CD4-positive, alpha-beta T cell treated with Interleukin-6 at 100 ng/mL for 8 hours (primary cell): ENCODE measurements around the gene ATPAF1.

Source experiments
- DNase-seq: peaks from one replicate; pipeline ENCODE4 v3.0.0-alpha.2; 2020; ENCODE audit warnings: mixed read lengths, low spot score

ATPAF1 gene

DNA sequence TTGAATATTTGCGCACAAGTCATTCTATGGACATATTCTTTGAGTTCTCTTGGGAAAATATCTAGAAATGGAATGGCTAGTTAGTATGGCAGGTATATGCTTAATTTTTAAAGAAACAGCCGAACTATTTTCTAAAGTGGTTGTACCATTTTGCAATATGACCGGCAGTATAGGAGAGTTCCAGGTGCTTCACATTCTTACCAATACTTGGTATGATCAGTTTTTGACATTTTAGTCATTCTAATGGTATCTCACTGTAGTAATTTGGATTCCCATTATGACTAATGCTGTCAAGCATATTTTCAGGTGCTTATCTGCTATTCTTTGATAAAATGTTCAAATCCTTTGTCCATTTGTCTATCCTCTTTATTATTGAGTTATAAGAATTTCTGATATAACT, 20.6 kb downstream of the ATPAF1 start:
- DNase-seq = no peak

DNA sequence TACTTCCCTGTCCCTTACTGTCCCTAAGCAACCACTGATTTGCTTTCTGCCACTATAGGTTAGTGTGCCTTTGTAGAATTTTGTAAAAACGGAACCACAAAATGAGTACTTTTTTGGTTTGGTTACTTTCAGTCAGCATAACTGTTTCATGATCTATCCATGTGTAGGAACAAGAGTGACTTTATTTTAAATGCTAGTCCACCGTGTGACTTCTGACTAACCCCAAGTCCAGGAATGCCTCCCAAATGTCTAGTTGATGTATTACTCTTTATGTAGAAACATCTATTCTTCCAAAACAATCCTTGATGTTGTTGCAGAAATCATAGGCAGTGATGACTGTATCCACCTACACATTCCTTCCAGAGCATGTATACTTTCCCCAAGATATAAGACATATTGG, 21.3 kb downstream of the ATPAF1 start:
- no peak for DNase-seq

DNA sequence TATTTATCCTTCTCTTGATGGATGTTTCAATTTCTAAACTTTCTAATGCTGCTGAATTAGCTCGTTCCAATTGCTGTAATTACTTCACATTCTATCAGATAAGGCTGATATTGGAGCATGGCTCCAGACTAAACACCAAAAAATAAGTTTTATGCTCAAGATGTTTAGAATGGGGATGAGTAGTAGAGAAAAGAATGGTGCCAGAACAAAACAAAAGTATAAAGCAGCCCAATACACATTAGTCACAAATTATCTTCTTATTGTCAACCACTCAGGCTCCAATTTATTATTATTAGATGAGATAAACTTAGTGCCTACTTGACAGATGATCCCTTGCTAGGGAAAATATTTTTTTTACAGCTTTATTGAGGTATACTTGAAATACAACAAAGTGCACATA, 21.8 kb downstream of the ATPAF1 start:
- DNase-seq = no peak

DNA sequence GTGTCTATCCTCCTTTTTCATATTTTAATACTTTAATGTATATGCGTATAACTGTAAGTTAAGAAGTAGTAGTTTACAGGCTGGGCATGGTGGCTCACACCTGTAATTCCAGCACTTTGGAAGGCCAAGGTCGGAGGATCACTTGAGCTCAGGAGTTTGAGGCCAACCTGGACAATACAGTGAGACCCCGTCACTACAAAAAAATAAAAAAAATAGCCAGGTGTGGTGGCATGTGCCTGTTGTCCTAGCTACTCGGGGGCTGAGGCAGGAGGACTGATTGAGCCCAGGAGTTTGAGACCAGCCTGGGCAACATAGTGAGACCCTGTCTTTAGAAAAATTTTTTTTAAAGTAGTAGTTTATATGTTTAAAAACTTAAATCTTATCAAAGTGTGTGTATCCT, 22.3 kb downstream of the ATPAF1 start:
- no peak for DNase-seq

DNA sequence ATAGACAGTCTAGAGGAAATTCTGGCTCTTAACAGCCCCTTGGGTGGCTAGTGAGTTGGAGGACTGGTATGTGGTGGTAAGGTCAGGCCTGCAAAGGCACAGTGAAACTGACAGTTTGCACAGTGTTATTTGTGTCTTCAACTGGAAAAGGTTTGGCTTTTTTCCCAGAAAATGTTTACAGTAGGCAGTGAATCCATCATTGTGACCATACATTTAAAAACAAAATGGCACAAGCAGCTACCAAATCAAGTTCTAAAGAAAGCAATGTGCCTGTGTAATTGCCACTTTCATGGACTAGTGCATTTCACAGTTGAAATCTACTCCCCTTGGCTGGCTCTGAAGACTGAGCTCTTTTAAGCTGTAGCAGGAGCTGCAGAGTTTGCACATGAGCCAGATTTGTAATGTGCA, 24.8 kb downstream of the ATPAF1 start:
- no peak for DNase-seq

DNA sequence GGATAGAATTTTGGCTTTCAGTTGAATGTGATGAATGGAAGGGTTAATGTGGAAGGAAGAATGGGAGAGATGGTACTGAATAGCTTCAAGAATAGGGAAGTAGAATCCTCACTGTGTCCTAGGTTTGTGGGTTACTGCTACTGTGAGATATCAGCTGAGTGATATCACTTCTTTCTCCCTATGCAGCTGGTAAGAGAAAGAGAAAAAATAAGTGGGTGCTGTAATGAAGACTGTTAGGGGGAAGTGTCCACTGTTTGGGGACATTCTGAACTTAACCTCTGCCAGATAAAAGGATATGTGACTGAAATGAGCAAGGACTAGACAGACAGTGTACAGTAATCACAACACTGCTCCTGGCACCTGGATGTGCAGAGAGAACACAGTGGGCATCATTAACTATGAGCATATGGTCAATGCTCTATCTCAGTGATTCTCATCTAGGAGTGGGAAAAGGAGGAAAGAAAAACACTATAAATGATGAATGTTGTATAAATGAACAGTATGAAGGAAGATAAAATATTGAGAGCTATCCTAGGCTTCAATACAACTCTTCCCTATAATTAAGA, 26.0 kb downstream of the ATPAF1 start:
- no peak for DNase-seq

DNA sequence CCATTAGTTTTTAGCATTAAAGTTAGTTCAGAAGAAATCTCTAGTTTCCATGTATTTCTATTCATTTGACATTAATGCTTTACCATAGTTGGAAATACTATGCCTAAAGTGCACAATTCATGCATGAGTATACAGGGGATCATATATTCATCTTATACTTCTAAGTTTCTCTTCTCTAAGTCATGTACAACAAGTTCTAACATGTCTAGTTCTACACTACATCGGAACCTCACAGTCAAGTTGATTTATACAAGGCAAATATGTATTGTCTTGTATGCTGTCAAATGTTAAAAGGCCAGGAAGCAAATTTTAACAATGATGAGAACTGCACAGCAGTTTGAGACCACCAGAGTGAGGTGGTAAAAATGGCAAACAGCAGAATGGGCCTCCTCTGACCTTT, 28.6 kb downstream of the ATPAF1 start:
- no peak for DNase-seq

DNA sequence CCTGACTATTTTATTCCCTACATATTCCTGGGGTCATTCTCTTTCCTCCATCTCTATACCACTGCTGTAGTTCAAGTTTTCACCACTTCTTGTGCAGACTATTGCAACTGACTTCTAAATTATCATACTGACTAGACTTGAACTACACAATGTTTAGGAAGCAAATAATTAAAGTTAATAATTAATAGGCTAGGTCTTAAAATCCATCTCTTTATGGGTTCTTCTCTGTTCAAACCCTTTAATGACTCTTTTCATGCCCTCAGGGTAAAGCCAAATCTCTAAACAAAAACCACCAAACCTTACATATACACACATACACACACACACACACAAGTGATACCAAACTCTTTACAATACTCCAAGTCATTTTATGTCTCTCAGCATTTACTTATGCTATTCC, 29.2 kb downstream of the ATPAF1 start:
- DNase-seq = no peak

DNA sequence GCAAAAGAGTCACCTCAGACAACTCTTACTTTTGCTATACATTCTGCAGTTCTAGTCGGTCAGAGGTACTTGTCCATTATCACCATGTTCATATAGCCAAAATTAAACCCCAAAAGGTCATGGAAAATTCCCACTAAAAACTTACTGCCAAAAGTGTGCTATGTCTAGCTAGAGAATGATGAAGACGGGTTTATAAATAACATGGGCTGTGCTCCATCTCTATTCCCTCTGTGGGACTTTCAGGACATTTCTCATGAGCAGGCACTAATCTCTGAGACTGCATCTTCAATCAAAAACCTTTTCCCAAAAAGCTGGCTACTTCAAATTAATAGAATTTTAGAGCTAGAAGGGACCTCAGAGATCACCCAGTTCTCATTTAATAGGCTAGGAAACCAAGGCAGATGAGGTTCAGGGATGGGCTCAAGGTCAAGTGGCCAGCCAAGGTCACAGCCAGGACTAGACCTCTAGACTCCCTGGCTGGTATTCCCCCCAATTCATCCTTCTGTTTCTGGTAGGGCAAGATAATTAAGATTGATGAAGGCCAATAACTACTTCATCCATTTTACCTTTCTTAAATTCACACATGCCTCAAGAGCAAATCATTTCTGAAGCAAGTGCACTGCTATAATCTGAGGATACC, 30.6 kb downstream of the ATPAF1 start:
- no peak for DNase-seq

DNA sequence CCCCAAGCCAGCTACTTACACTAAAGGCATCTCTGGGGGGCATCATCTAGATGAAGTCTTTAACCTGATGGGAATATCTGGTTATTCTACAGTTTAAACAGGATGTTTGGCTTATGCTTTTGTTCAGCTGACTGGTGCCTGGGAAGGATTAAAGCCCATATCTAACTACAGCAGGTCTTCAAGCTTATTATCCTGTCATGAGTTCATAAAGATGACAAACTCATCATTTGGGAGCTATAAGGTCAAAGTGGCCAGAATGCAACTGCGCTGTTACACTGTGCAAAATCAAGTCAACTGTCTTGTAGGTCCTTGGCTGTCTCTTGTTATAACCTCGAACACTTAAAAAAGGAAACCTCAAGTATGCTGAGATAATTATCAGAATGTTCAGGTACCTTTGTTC, 33.0 kb downstream of the ATPAF1 start:
- no peak for DNase-seq

DNA sequence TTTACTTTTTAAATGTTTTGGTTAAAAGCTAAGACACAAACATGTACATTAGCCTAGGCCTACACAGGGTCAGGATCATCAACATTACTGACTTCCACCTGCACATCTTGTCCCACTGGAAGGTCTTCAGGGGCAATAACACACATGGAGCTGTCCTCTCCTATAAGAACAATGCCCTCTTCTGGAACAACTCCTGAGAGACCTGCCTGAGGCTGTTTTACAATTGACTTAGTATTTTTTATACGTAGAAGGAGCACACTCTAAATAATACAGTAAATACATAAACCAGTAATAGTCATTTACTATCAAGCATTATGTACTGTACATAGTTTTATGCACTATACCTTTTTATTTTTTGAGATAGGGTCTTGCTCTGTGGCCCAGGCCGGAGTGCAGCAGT, 37.4 kb downstream of the ATPAF1 start:
- DNase-seq = no peak

DNA sequence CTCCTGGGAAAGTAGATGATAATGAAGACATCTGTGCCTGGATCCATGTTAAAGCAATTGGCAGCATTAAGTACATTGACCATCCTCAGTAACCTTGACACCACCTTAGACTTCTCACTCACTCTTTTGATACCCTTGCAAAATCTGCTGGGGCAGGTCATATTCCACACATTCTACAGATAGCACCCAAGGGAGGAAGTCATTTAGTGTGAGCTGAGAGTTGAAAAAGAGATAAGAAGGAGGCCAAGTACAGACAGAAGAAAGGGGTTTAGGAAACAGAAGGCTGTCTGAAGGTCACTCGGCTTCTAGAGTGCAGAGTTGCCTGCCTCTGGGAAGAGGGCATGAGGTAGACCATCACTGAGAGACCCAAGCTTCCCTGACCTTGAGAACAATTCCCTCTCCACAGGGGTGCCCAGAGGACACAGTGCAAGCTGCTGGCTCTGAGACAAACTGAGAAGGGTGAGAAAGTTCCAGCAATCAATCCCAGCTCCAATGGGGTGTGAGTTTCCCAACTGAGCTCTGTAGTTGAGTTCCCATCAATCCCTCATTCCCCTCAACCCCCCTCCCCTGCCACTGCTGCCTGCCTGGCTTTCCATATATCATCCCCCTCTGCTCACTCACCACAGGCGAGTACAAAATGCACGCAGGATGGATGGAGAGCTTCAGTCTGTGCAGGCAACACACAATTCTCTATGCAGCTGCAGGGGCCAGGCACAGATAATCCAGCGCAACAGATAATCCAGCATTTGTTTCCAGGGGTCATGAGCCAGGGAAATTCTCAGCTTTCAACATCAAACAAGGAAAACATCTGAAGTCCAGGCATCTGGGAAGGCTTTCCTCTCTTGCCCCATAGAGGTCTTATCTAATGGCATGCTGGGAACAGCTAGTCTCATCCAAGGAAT, 44.2 kb downstream of the ATPAF1 start:
- DNase-seq = no peak

DNA sequence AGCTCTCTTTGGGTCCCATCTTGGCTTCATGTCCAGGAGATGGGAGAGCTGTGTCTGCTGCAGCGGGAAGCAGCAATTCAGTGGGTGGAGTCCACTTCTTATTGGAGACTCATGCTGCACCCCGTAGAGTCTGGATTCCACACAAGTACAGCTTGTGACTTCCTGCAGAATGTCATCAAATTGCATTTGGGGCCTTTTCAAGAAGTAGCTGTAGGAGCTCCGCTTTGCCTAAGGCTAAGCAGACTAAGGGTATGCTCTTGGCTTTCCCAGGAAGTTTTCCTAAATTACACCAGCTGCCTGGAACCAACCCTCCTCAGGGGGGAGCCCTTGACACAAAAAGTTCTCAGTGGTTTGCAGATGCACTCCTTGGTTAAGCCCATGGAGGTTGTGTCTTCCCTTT, 45.8 kb downstream of the ATPAF1 start:
- DNase-seq = no peak

DNA sequence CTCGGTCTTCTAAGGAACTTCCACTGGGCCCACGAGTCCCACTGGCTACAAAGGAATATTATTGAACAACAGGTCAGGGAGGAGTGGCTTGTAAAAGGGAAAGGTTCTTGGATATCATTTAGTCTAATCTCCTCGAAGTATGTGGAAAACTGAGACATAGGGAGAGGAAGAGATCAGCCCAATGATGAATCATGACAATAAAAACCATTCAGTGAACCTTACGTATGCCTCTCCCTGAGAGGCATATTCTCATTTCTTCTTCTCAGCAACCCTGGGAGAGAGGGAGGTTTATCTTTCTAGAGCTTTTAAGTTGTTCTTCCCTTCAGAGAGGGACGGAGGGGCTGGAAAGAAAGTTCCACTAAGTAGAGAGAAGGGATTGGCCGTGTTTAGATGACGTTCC, 46.2 kb downstream of the ATPAF1 start:
- no peak for DNase-seq

DNA sequence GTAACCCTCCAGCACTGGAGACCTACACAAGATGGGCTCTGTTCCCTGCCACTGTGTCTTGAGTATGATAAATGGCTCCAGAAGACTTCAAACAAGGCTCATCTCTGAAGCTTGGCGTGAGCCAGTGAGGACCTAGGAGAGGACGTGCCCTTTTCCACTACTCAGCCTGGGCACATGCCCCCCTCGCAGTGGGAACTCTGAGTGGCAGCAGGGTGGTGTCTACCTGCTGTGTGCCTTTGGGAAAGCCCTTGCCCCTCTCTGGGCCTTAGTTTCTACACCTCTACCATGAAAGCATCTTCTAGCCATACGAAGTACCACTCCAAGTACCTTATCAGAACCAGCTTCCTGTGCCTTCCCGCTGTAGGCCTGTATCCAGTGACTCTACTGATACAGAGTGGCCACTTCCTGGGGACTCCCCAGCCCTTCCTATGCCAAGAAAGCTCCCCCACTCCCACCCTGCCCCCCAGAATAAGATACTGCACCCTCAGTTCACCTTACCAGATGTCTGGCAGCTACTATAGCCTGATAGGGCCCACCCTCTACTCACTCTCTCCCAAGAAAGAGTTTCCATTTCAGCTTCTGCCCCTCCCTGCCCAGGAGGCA, 48.4 kb downstream of the ATPAF1 start:
- no peak for DNase-seq

DNA sequence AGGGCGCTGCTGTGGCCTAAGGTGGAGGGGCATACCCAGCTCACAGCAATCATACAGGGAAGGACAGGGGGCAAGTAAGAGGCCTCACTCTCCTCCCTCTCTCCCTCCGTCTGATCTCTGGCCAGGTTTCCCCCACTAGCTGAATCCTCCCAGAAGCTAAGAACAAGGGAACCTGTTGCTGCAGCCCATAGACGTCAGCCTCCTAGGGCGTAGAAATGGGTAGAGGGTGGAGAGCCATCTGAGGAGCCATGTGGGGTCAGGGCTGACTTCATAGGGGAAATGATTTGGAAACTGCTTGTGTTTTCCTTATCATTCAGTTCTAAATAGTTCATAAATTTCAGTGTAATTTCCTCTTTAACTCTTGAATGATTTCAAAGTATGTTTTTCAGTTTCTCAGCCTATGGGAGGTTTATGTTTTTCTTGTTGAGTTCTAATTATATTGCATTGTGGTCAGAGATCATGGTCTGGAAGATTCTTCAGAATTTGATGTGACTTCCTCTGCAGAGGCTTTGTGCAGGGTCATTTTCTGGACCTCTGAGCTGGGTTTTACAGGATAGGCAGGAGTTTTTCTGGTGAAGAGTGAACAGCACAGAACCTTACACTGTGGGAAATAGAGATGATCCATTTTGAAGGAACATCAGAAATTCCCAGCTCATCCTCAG, 49.3 kb downstream of the ATPAF1 start:
- no peak for DNase-seq

DNA sequence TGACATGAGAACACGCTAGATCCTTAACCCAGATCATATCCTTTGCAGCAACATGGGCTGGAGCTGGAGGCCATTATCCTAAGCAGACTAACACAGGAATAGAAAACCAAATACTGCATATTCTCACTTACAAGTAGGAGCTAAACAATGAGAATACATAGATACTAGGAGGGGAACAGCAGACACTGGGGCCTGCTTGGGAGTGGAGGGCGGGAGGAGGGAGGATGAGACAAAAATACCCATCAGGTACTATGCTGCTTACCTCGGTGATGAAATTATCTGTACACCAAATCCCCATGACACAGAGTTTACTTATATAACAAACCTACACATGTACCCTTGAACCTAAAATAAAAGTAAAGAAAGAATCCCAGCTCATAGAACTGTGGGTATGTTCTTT, 50.3 kb downstream of the ATPAF1 start:
- no peak for DNase-seq

DNA sequence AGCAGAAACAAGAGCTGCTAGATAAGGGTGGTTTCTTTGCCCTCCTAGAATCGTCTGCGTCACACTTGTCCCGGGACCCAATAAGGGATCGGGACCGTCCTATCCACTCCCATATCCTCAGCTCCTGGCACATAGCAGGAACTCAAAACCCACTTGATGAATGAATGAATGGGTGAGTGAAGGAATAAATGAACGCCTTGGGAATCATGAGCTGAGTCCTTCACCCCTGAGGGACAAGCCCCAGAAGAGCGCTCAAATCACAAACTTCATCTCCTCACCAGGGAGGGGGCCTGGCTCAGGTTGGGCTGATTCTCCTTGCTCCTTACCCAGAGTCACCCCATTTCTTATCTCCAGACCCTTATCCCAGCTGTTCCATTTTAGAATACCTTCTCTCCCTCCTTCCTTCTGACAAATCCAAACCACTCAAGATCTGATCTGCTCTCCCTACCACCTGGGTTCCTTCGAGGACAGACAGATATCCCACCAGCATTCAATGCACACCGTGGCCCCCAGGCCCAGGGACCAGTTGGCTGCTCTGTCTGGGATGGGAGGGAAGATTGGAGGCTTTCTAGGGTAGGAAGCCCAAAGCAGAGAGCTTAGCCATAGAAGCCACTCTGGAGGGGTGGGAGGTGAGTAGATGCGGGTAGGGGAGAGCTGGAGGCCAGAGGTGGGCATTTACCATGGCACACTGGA, 50.9 kb downstream of the ATPAF1 start:
- no peak for DNase-seq

DNA sequence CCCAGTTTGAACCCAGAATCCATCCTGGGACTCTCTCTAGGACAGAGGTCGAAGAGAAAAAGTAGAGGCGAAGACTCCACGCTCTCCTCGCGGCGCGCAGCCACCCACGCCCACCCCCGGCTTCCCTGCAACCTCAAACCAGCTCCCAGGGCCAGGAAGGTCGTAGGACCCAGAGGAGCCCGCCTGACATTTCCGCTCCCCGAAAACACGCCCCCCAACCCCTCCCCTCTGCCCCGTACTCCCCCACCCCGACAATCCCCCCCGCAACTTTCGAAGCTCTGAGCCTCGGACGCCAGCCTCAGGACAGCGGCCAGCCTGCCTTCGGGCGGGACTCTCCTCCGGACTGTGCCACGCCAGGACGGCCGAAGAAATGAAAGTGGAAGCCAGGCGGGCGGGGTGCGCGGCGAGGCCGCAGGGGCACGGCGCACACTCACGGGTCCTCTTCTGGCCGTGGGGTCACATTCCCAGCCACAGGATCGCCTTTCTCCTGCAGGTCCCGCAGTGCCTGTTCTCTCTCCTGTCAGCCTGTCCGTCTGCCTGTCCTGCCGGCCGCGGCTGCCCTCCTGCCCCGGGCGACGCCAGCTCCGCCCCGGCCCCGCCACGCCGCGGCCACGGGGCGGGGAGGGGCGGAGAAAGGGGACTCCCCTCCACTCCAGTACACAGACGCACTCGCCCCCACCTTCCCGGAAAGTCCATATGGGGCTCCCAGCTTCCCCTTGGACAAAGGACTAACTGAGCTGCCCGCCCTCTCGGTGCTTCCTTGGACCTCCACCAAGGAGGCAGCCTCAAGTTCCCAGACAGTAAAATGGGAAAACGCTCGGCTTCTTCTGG, 51.7 kb downstream of the ATPAF1 start, which contains the start of gene MOB3C:
Gene MOB3C, minus strand, starts transcription at position 535 of the 831 bp plus-strand sequence. CDS start 3,490 bp downstream, outside the sequence.
- DNase-seq = peak; percentile 62

DNA sequence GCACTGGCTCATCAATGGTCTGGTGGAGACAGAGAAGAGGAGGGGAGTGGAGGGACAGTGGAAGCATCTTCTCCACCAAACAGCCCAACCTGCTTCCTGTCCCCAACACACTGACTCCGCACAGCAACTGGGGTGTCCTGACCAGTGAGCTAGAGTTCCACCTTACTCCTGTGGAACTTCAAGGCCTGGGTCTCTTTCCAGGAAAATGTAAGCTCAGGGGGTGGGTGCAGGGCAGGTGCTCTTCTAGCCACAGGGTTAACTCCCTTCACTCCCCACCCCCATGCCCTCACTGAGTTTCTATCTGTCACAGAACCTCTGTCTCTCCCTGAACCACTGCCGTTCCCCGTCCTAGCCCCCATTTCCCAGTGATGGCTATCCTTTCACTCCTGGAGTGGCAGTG, 52.4 kb downstream of the ATPAF1 start:
- no peak for DNase-seq

DNA sequence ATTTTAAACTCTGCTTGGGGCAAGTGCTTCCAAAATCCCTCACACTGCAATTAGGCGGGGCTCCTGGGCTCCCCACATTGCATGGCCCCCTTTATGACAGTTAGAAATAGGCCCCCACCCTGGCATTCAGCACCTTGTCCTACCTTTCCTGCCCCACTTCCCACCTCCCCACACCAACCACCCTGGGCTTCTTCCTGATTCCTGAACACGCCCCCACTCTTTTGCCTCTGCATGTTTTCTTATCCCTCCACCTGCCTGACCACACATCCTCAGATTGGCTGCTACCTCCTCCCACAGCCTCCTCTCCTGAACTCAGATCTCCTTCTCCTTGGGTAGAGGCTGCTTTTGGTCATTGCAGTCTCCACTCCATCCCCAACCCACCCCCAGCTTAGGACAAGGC, 53.1 kb downstream of the ATPAF1 start:
- DNase-seq = no peak
